Keratinocyte (primary cell): ENCODE data around the gene MTA2. TPM values are rescaled to one million over a fixed set of nuclear protein-coding genes. Genes with fewer than 3 reads are reported as not detected.
A peak's percentile ranks its signal among the peaks of the same experiment; 100 is the strongest.

Experiments used
- DNase-seq: peaks from one replicate; pipeline ENCODE4 v3.0.0-alpha.2; 2011; ENCODE audit warnings: low read depth, missing footprints, low spot score
- FAIRE-seq: peaks from 2 replicates; lab custom pipeline; 2011; peaks lifted over from hg19 to GRCh38; lab: Jason Lieb, UNC
- H2AFZ ChIP-seq: 2 replicates; pipeline ENCODE4 v1.6.0; 2012; ENCODE audit warnings: low read length, control low read depth, inconsistent platforms; ENCODE audit not compliant: control insufficient read depth
- H3K27ac ChIP-seq: 2 replicates; pipeline ENCODE4 v1.5.1; 2011; ENCODE audit warnings: low read length; ENCODE audit not compliant: control insufficient read depth, insufficient read depth
- H3K27me3 ChIP-seq: 3 replicates; pipeline ENCODE4 v1.6.0; 2011; ENCODE audit warnings: low read length; ENCODE audit not compliant: control insufficient read depth, insufficient read depth; ENCODE audit errors: extremely low read depth
- H3K36me3 ChIP-seq, 2 experiments: 2 replicates in 1 of 2; 3 replicates in 1 of 2; pipeline ENCODE4 v1.5.1; 2011; ENCODE audit warnings: low read length in 2 of 2, mild to moderate bottlenecking in 1 of 2; ENCODE audit not compliant: control insufficient read depth in 2 of 2, insufficient read depth in 2 of 2; ENCODE audit errors: extremely low read depth in 1 of 2
- H3K4me1 ChIP-seq: 3 replicates; pipeline ENCODE4 v1.5.1; 2011; ENCODE audit warnings: low read length; ENCODE audit not compliant: control insufficient read depth, insufficient read depth; ENCODE audit errors: extremely low read depth
- H3K4me2 ChIP-seq: 3 replicates; pipeline ENCODE4 v1.6.0; 2011; ENCODE audit warnings: low read depth, low read length; ENCODE audit not compliant: control insufficient read depth, insufficient read depth; ENCODE audit errors: extremely low read depth
- H3K4me3 ChIP-seq, 3 experiments: fragments of 200-600 bp in 1 of 3; sonication (generic) in 1 of 3; 2 replicates in 2 of 3; 3 replicates in 1 of 3; pipeline ENCODE4 v1.5.1; 2011 to 2016; ENCODE audit warnings: low read length in 3 of 3, mild to moderate bottlenecking in 3 of 3, control low read depth in 2 of 3, inconsistent platforms in 1 of 3, low read depth in 1 of 3, mixed read lengths in 1 of 3, mixed run types in 1 of 3, moderate library complexity in 1 of 3; ENCODE audit not compliant: control insufficient read depth in 2 of 3, insufficient read depth in 2 of 3; ENCODE audit errors: extremely low read depth in 1 of 3
- H3K79me2 ChIP-seq: 2 replicates; pipeline ENCODE4 v1.6.0; 2012; ENCODE audit warnings: low read length; ENCODE audit not compliant: control insufficient read depth, insufficient read depth
- H3K9ac ChIP-seq: 3 replicates; pipeline ENCODE4 v1.6.0; 2011; ENCODE audit warnings: low read length; ENCODE audit not compliant: control insufficient read depth, insufficient read depth; ENCODE audit errors: extremely low read depth
- H3K9me1 ChIP-seq: 3 replicates; pipeline ENCODE4 v1.6.0; 2011; ENCODE audit warnings: low read length; ENCODE audit not compliant: control insufficient read depth, insufficient read depth; ENCODE audit errors: extremely low read depth
- H3K9me3 ChIP-seq: 2 replicates; pipeline ENCODE4 v1.5.1; 2012; ENCODE audit warnings: low read depth, low read length; ENCODE audit not compliant: control insufficient read depth
- H4K20me1 ChIP-seq: 3 replicates; pipeline ENCODE4 v1.6.0; 2011; ENCODE audit warnings: low read length; ENCODE audit not compliant: control insufficient read depth, insufficient read depth; ENCODE audit errors: extremely low read depth
- CTCF ChIP-seq, 3 experiments: IDR thresholded peaks in 1 of 3; conservative IDR thresholded peaks in 1 of 3; optimal IDR thresholded peaks in 1 of 3; 2 replicates in 2 of 3; 3 replicates in 1 of 3; pipeline versions ENCODE3 to v1.5.1; 2011; ENCODE audit warnings: low read length in 3 of 3, mild to moderate bottlenecking in 3 of 3, moderate library complexity in 2 of 3, control low read depth in 1 of 3, inconsistent platforms in 1 of 3; ENCODE audit not compliant: insufficient read depth in 2 of 3; ENCODE audit errors: extremely low read depth in 1 of 3
- EZH2 ChIP-seq: IDR thresholded peaks from one replicate; pipeline ENCODE4 v1.6.1; 2012; ENCODE audit warnings: inconsistent platforms, mild to moderate bottlenecking, low read length, moderate library complexity
- dilution Hi-C: fragments of 300-500 bp; cut with MboI; formaldehyde crosslinking; loops from one replicate; pipeline ENCODE4 v1.7.0; 2020; ENCODE audit warnings: low sequenced_read_pairs; ENCODE audit not compliant: extremely low pct_ligation_motif_present
- polyA plus RNA-seq, 5 experiments: library from polyadenylated mRNA; depleted of rRNA in 3 of 5; stranded (reverse) in 3 of 5; stranded (forward) in 1 of 5; unstranded in 1 of 5; fragments of >200 nt; gene quantifications; 1 replicate in 1 of 5; 2 replicates in 3 of 5; 3 replicates in 1 of 5; pipeline versions ENCODE4 v1.2.1 to v1.2.3, GENCODE V29; 2011 to 2012; ENCODE audit warnings: missing spikeins in 2 of 5, low read depth in 1 of 5, low replicate concordance in 1 of 5

The MTA2 gene
- polyA plus RNA-seq, 1 donor (not counting 4 experiments of a cell fraction or from before 2014, with no cell fraction given): 39.7 TPM

- H3K9me3 ChIP-seq: no peaks in the 10 kb centered on the region
- peaks cover 0 to 9% of the 10 kb centered on the region in 2 experiments for H3K36me3 ChIP-seq
- no peak overlapping the region for H3K4me3 ChIP-seq
- H3K27me3 ChIP-seq: no peaks in the 10 kb centered on the region
- H3K27ac ChIP-seq: peak overlapping the region; percentile 95
- peak overlapping the region; percentile 89 for H3K4me2 ChIP-seq
- no peaks in the 10 kb centered on the region for H3K9me1 ChIP-seq
- FAIRE-seq (no peak), DNase-seq (no peak)
- TF ChIP-seq EZH2 (no peak), CTCF (optimal IDR thresholded peaks at IDR 0.05 in 1 of 3, IDR thresholded peaks at IDR 0.05 in 1 of 3, conservative IDR thresholded peaks at IDR 0.05 in 1 of 3; ENCODE audit: extremely low read depth in 1 of 3, insufficient read depth in 2 of 3, low read length in 3 of 3) (no peak)
- peaks cover 28% of the 10 kb centered on the region for H3K79me2 ChIP-seq
- H2AFZ ChIP-seq: no peak overlapping the region
- dilution Hi-C loops: no loop called here
- H3K9ac ChIP-seq: peak overlapping the region; percentile 25
- peaks cover 42% of the 10 kb centered on the region for H3K4me1 ChIP-seq
- H4K20me1 ChIP-seq: no peaks in the 10 kb centered on the region
Observed at GRCh38 chr11:62548545-62549335, 52.9 kb downstream of the MTA2 start.

- Histone ChIP-seq H3K27ac (peak overlapping the region; percentile 95), H3K27me3 (no peaks in the 10 kb centered on the region), H2AFZ (no peak overlapping the region), H3K79me2 (peaks cover 38% of the 10 kb centered on the region), H4K20me1 (peaks cover 6% of the 10 kb centered on the region), H3K9me3 (no peaks in the 10 kb centered on the region), H3K36me3 (peaks cover 6 to 14% of the 10 kb centered on the region in 2 experiments), H3K4me2 (peak overlapping the region; percentile 89), H3K9ac (peak overlapping the region; percentile 82), H3K9me1 (no peaks in the 10 kb centered on the region), H3K4me3 (peak overlapping the region; percentile 76 to 100 (median 89)), H3K4me1 (peaks cover 44% of the 10 kb centered on the region)
- DNase-seq (peak; percentile 98), FAIRE-seq (peak; percentile 90)
- no peak for TF ChIP-seq EZH2
- TF ChIP-seq CTCF (optimal IDR thresholded peaks at IDR 0.05 in 1 of 3, IDR thresholded peaks at IDR 0.05 in 1 of 3, conservative IDR thresholded peaks at IDR 0.05 in 1 of 3; ENCODE audit: extremely low read depth in 1 of 3, insufficient read depth in 2 of 3, low read length in 3 of 3): no peak
- dilution Hi-C loops: no loop called here
Observed at GRCh38 chr11:62547691-62548281, 53.9 kb downstream of the MTA2 start.
